ACHN (cell line): Measurements from ENCODE around the gene LIN9.
"Not testable (repeated sequence)": the region's sequence is repeated elsewhere in the genome, so short reads cannot be mapped to it uniquely, and the experiment has no call there.

Experiments used
- DNase-seq: peaks from one replicate; pipeline ENCODE4 v3.0.0-alpha.2; 2015
- in situ Hi-C: cut with HindIII; loops from 2 replicates; pipeline ENCODE4 v1.10.0; 2017; ENCODE audit warnings: low sequenced_read_pairs, low pct_ligation_motif_present, low pct_unique_long_range_greater_than_20kb

LIN9 gene, protein sequence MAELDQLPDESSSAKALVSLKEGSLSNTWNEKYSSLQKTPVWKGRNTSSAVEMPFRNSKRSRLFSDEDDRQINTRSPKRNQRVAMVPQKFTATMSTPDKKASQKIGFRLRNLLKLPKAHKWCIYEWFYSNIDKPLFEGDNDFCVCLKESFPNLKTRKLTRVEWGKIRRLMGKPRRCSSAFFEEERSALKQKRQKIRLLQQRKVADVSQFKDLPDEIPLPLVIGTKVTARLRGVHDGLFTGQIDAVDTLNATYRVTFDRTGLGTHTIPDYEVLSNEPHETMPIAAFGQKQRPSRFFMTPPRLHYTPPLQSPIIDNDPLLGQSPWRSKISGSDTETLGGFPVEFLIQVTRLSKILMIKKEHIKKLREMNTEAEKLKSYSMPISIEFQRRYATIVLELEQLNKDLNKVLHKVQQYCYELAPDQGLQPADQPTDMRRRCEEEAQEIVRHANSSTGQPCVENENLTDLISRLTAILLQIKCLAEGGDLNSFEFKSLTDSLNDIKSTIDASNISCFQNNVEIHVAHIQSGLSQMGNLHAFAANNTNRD

GRCh38 chr1:226308723-226309397 is at the start of gene LIN9:
LIN9 (minus strand) TSS chr1:226309164; CDS start chr1:226309139, 25 bp downstream.
- peak; percentile 95 for DNase-seq

DNA sequence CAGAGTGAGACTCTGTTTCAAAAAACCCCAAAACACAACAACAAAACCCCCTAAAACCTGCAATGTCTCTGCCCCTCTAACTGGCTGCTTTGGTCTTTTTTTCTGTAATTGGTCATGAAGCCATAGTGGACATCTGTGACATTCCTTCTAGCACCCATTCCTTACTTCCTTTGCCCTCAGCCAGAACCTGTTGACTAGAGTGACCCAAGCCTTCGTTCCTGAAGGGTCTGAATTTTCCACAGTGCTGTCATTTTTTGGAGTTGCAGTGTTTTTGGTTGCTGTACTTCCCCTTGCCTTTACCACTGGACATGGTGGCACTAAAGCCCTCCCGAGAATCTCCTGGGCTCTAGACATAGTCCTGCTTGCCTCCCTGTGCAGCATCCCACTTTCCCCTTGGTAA is 48.5 kb upstream of the LIN9 start:
- in situ Hi-C loops: no loop called here
- DNase-seq: no peak

More at GRCh38 chr1:226308723-226309397, at the start of gene LIN9:
- in situ Hi-C loops: no loop called here

GRCh38 chr1:226355669-226356551 is 46.9 kb upstream of the LIN9 start:
- in situ Hi-C loops: no loop called here
- DNase-seq: no peak

DNA sequence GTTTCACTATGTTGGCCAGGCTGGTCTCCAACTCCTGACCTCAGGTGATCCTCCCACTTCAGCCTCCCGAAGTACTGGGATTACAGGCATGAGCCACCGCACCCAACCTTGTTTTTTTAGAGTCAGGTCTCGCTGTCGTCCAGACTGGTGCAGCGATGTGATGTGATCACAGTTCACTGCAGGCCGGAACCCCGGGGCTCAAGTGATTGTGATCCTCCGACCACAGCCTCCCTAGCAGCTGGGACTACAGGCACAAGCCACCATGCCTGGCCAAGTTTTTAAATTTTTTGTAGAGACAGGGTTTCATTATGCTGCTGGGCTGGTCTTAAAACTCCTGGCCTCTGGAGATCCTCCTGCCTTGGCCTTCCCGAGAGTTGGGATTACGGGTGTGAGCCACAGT is 46.1 kb upstream of the LIN9 start:
- in situ Hi-C loops: no loop called here
- no peak for DNase-seq

DNA sequence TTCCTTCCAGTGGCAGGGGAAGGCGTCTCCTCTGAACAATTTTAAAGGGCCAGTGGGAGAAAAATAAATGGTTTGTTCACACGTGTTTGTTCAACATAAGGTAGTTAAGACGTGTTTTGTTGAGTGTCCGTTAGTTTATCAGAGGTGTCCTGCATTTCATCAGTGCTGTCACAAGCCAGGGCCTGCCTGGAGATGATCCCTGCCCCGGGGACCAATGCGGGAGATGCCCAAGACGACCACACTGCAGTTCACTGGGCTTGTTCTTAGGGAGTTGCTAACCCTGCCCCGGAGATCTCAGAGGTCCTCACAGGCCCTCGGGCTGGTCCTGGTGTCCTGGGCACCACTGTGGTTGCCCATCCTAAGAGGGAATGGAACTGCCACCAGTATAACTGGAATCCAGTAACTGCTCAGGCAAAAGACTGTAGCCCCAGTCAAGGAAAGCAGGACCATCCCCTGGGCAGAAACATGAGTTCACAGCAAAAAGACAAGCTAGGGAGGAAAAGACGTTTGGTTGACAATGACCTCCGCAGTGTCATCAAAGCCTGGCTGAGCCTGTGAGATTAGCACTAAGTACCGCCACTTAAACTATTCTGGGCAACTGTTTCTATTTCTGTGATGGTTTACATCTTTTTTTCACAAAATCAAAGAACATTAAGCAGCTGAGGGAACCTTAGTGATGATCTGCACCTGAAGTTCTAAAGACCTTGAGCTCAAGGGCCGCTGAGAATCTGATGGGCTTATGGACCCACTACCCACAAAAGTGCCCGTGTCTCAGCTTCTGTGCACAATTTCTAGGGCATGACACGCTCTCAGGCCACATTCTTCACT is 44.9 kb upstream of the LIN9 start:
- in situ Hi-C loops: no loop called here
- DNase-seq: no peak

DNA sequence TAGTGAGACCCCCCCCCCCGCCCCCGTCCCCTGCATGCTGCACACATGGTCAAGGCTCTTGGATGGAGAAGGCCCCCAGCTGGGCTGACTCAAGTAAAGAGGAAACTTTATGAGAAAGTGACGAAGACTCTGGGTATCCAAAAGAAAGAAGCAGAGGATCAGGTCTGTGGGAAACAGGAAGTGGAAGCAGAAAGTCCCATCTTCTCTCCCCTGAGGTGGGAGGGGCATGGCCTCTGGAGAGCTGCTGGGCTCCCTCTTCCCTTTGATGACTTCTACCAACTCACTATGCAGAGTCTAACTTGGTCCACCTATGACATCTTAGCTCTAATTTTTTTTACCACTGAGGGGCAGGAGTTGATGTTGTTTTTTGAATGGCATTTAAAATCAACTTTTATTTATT is 42.7 kb upstream of the LIN9 start:
- in situ Hi-C loops: no loop called here
- DNase-seq: no peak

- in situ Hi-C loops: no loop called here
- DNase-seq: no peak
Observed at GRCh38 chr1:226350519-226350865, 41.5 kb upstream of the LIN9 start.

DNA sequence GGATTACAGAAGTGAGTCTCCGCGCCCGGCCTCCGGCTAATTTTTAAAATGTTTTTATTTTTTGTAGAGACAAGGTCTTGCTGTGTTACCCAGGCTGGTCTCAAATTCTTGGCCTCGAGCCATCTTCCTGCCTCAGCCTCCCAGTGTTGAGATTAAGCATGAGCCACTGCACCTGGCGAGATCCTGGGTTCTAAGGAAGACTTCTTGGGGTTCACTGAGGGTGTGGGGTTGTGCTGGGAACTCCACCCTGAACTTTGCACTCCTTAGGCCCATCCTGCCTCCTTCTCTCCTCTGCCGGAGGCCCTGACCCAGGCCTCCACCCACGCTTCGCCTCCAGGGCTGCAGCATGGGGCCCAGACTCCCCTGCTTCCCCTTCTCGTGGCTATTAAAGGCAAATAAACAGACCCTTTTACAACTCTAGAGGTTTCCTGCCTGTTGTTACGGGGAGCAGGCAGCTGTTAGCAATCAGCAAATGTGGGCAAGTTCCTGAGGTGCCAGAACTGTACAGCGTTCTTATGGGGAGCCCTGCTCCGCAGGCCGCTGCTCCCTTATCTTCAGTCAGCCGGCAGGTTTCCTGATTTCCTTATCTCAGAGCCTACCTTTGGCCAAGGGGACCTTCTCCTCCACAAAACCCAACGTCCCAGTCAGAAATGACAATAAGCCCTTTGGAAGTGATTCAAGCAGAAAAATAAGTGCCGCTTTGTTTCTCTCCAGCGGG is 41.0 kb upstream of the LIN9 start:
- in situ Hi-C loops: no loop called here
- no peak for DNase-seq

GRCh38 chr1:226349081-226349480 is 40.1 kb upstream of the LIN9 start:
- no peak for DNase-seq
- in situ Hi-C loops: no loop called here

GRCh38 chr1:226344441-226345259 is 35.7 kb upstream of the LIN9 start:
- DNase-seq: no peak
- in situ Hi-C loops: no loop called here

DNA sequence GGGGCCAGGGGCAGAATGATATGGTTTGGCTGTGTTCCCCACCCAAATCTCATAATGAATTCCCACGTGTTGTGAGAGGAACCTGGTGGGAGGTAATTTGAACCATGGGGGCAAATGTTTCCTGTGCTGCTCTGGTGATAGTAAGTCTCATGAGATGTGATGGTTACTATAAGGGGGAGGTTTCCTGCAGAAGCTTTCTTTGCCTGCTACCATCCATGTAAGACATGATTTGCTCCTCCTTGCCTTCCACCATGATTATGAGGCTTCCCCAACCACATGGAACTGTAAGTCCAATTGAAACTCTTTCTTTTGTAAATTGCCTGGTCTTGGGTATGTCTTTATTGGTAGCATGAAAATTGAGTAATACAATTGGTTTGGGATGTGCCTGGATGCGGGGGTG is 33.7 kb upstream of the LIN9 start:
- in situ Hi-C loops: no loop called here
- no peak for DNase-seq

GRCh38 chr1:226340111-226340510 is 31.1 kb upstream of the LIN9 start:
- DNase-seq, in situ Hi-C loops: not testable (repeated sequence)

- in situ Hi-C loops: no loop called here
- DNase-seq: no peak
Observed at GRCh38 chr1:226337276-226337875, 28.4 kb upstream of the LIN9 start.

DNA sequence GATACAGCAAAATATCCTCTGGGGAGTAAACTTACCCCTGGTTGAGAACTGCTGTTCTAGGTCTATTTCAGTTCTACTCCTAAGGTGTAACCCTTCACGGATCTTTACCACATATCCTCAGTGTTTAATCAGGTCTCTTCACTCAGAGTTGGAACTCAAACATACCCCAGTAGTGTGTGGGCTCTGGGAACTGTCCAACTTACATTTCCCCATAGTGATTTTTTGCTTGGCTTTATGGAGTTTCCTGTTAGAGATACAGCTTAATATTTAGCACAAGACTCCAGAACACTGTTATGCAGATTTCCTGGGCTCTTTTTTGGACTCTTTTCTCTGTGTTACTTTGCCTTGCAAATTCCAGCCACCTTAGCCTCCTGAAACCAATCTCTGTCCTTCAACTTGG is 26.7 kb upstream of the LIN9 start:
- in situ Hi-C loops: no loop called here
- DNase-seq: no peak

DNA sequence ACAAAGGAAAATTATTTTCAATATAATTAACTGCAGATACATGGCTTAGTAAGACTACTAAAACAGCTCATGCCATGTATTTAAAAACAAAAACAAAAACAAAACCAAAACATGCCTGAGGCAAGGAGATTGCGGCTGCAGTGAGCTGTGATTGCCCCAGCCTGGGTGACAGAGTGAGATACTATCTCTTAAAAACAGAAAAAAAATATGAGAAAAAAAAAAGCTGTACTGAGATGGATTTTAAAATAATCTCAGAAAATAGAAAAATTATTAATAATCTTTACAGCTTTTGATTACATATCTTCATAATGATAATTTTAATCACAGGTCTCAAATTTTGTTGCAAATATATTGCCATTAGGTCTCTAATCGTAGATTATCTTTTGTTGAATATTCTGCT is 24.0 kb upstream of the LIN9 start:
- no peak for DNase-seq
- in situ Hi-C loops: no loop called here

GRCh38 chr1:226329237-226329636 is 20.3 kb upstream of the LIN9 start:
- in situ Hi-C loops: no loop called here
- DNase-seq: no peak
